Measurements from ENCODE around the gene STX10. TPM values are rescaled to one million over a fixed set of nuclear protein-coding genes. Genes with fewer than 3 reads are reported as not detected.
A peak's percentile ranks its signal among the peaks of the same experiment; 100 is the strongest.

Gene STX10
- total RNA-seq, 1 donor from 2014 or later = 75.3 TPM

DNA sequence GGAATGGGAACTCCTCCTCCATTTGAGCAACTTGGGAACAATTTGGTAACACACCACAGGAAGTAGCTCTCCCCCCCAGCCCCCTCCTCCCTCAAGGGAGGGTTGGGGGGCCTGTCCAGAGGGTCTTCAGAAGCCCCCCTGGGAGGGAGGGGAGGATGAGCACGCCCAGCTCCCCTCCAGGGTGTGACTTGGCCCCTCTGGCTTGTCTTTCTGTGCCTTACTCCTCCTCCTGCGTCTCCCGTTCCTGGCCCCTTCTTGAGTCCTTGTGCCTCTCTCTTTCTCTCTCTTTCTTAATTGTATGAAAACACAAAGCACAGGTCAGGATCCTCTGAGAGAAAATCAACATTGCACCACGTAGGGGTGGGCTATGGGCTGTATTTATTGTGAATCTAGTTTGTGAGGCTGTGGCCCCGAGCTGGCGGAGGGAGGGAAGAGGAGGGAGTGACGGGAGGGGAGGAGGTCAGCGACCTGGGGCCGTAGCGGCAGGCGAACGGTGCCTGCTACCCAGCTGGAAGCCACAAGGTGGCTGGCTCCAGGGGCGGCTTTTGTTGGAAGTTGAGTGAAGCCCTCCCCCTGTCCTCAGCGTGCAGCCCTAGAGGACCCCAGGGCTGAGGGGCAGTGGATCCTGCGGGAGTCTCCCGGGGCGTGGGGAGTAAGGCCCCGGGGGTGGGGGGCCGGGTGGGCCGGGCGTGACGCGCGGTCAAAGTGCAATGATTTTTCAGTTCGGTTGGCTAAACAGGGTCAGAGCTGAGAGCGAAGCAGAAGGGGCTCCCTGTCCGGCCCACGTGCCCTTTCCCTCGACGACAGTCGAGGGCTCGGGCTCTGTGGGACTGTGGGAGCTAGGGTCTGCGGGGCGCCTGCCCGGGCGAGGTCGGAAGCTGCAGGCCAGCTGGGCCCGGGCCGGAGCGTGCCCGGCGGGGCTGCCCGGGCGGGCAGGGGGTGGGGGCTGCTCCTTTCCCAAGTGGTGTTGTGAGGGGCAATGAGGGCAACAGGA is 53.9 kb downstream of the STX10 start:
- Histone ChIP-seq H3K36me3 (ENCODE audit: control insufficient read depth, insufficient read depth, low read length) (no peaks in the 10 kb centered on the region), H3K27me3 (ENCODE audit: control insufficient read depth, insufficient read depth, low read length) (no peaks in the 10 kb centered on the region), H3K4me3 (ENCODE audit: low read depth, low read length) (no peak overlapping the region)
- TF ChIP-seq, protein P1, sequence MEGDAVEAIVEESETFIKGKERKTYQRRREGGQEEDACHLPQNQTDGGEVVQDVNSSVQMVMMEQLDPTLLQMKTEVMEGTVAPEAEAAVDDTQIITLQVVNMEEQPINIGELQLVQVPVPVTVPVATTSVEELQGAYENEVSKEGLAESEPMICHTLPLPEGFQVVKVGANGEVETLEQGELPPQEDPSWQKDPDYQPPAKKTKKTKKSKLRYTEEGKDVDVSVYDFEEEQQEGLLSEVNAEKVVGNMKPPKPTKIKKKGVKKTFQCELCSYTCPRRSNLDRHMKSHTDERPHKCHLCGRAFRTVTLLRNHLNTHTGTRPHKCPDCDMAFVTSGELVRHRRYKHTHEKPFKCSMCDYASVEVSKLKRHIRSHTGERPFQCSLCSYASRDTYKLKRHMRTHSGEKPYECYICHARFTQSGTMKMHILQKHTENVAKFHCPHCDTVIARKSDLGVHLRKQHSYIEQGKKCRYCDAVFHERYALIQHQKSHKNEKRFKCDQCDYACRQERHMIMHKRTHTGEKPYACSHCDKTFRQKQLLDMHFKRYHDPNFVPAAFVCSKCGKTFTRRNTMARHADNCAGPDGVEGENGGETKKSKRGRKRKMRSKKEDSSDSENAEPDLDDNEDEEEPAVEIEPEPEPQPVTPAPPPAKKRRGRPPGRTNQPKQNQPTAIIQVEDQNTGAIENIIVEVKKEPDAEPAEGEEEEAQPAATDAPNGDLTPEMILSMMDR (IDR thresholded peaks at IDR 0.05; ENCODE audit: insufficient read depth, low read length, severe bottlenecking) = peak; percentile 19
- FAIRE-seq = no peak
- DNase-seq (ENCODE audit: low read depth) = no peak

DNA sequence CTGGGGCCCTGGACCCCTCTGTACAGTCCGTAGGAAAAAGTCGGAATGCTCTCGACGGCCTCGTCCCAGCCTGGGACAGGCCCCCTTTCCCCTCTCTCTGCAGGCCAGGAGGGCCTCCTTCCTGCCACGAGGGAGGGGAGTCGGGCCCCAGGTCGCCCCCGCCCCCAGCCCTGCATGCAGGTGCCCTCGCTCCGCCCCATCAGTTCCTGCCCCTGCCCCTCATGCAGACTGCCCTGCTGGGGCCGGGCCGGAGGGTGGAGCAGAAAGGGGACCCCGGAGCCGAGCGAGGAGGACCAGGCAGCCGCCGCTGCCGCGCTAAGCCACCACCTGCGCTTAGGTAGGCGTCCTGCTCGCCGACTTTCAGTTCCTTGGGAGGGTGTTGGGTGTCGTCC is 54.8 kb downstream of the STX10 start:
- no peak for DNase-seq (ENCODE audit: low read depth)
- H3K4me3 ChIP-seq (ENCODE audit: low read depth, low read length) = no peak overlapping the region
- no peak for FAIRE-seq

DNA sequence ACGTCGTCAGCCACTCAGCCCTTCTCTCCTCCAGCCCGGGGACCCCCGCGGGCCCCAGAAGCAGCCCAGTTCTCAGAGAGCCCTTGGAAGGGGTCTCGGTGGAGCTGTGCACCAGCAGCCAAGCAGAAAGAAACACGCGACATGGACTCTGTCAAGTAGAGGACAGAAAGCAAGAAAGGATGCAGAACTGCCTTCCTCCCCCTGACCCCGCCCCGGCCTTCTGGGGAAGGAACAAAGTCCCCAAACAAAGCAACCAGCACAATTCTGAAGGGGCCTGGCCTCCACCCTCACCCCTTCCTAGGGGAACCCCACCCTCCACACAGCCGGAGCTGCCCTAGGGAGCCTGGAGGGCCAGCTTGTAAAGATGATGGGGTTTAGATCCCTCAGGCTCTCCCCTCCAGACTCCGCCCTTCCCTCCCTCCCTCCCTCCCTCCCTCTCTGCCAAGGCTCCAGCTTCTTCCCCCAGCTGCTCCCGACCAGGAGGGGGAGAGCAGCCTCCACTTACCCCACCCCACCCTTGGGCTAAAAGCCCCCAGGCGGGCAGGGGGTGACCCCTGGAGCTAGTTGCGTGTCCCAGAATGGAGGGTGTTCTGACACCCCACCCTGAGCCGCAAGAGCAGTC is 55.3 kb downstream of the STX10 start:
- DNase-seq (ENCODE audit: low read depth) (no peak), FAIRE-seq (no peak)
- TF ChIP-seq, protein P1 (IDR thresholded peaks at IDR 0.05; ENCODE audit: insufficient read depth, low read length, severe bottlenecking) = no peak
- Histone ChIP-seq H3K36me3 (ENCODE audit: control insufficient read depth, insufficient read depth, low read length) (peaks cover 1% of the 10 kb centered on the region), H3K27me3 (ENCODE audit: control insufficient read depth, insufficient read depth, low read length) (no peaks in the 10 kb centered on the region), H3K4me3 (ENCODE audit: low read depth, low read length) (no peak overlapping the region)

More for the DNA sequence above, 54.8 kb downstream of the STX10 start:
- Histone ChIP-seq H3K36me3 (ENCODE audit: control insufficient read depth, insufficient read depth, low read length) (peaks cover under 1% of the 10 kb centered on the region), H3K27me3 (ENCODE audit: control insufficient read depth, insufficient read depth, low read length) (no peaks in the 10 kb centered on the region)
- TF ChIP-seq, protein P1 (IDR thresholded peaks at IDR 0.05; ENCODE audit: insufficient read depth, low read length, severe bottlenecking) = no peak

DNA sequence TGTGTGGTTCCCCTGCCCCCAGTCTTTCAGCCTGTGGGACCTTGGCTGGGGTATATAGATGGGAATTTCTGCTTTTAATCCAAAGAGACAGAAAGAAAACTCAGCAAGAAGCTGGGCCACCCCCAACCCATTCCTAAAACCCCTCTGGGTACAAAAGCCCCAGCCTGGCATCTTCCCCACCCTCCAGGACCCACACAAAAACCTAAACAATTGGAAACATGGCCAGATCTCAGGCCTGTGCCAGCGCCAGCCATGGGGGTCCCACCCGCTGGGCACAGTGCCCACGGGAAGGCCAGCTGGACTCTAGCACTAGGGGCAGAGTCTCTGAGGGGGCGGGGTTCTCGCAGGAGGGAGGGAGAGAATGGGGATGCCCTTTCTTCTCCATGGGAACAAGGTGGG is 56.1 kb downstream of the STX10 start:
- Histone ChIP-seq H3K36me3 (ENCODE audit: control insufficient read depth, insufficient read depth, low read length) (peaks cover 1% of the 10 kb centered on the region), H3K4me3 (ENCODE audit: low read depth, low read length) (no peak overlapping the region), H3K27me3 (ENCODE audit: control insufficient read depth, insufficient read depth, low read length) (no peaks in the 10 kb centered on the region)
- DNase-seq (ENCODE audit: low read depth) (no peak), FAIRE-seq (no peak)
- TF ChIP-seq, protein P1 (IDR thresholded peaks at IDR 0.05; ENCODE audit: insufficient read depth, low read length, severe bottlenecking) = no peak

Other genes starting within 250 kb of the STX10 start
- gene SYCE2, start 231.1 kb downstream of the STX10 start, total RNA-seq = not detected in 2 replicates
- gene FARSA, start 216.7 kb downstream of the STX10 start, total RNA-seq = 53.6 and 55.5 TPM in 2 replicates
- 1,002 and 1,570 TPM in 2 replicates for gene CALR, start 211.8 kb downstream of the STX10 start, total RNA-seq
- 91.1 and 120 TPM in 2 replicates for gene RAD23A, start 204.5 kb downstream of the STX10 start, total RNA-seq
- 27.1 and 36.0 TPM in 2 replicates for gene GADD45GIP1, start 193.2 kb downstream of the STX10 start, total RNA-seq
- gene DAND5, start 180.8 kb downstream of the STX10 start, total RNA-seq = not detected in 2 replicates
- gene NFIX, start 154.9 kb downstream of the STX10 start, total RNA-seq = 5.4 and 5.8 TPM in 2 replicates
- 0.51 and 1.3 TPM in 2 replicates for gene LYL1, start 47.5 kb downstream of the STX10 start, total RNA-seq
- 28.0 and 40.5 TPM in 2 replicates for gene TRMT1, start 33.6 kb downstream of the STX10 start, total RNA-seq
- 20.3 and 46.6 TPM in 2 replicates for gene NACC1, start 32.1 kb downstream of the STX10 start, total RNA-seq
- gene IER2, start within 50 bp of the STX10 start, total RNA-seq = 32.1 and 35.2 TPM in 2 replicates

Data from bronchial epithelial cell (primary cell).